HG03280 (cell line): Measurements from ENCODE around the gene XRRA1.
"Not testable (repeated sequence)": the region's sequence is repeated elsewhere in the genome, so short reads cannot be mapped to it uniquely, and the experiment has no call there.

Experiments used
- ATAC-seq: cut with Tn5 transposase; IDR thresholded peaks from one replicate; pipeline ENCODE4 v1.9.1; 2021; ENCODE audit warnings: mild to moderate bottlenecking, moderate library complexity; ENCODE audit not compliant: unreplicated experiment

Gene XRRA1

GRCh38 chr11:74838188-74838587 is 110.7 kb downstream of the XRRA1 start:
- ATAC-seq: no peak

GRCh38 chr11:74837191-74837590 is 111.7 kb downstream of the XRRA1 start:
- ATAC-seq: no peak

GRCh38 chr11:74826901-74827300 is 122.0 kb downstream of the XRRA1 start:
- ATAC-seq: no peak

- ATAC-seq: not testable (repeated sequence)
Observed at GRCh38 chr11:74825596-74825995, 123.3 kb downstream of the XRRA1 start.

GRCh38 chr11:74824285-74824982 is 124.5 kb downstream of the XRRA1 start:
- ATAC-seq: no peak

- ATAC-seq: no peak
Observed at GRCh38 chr11:74822170-74822569, 126.7 kb downstream of the XRRA1 start.

- no peak for ATAC-seq
Observed at GRCh38 chr11:74820763-74821162, 128.1 kb downstream of the XRRA1 start.

GRCh38 chr11:74819400-74819799 is 129.5 kb downstream of the XRRA1 start:
- ATAC-seq: no peak

GRCh38 chr11:74818283-74818946 is 130.5 kb downstream of the XRRA1 start:
- no peak for ATAC-seq

- ATAC-seq: no peak
Observed at GRCh38 chr11:74816664-74817063, 132.2 kb downstream of the XRRA1 start.

GRCh38 chr11:74815966-74816365 is 132.9 kb downstream of the XRRA1 start:
- ATAC-seq: no peak

- ATAC-seq: no peak
Observed at GRCh38 chr11:74809801-74810200, 139.1 kb downstream of the XRRA1 start.

- no peak for ATAC-seq
Observed at GRCh38 chr11:74806267-74806666, 142.6 kb downstream of the XRRA1 start.

GRCh38 chr11:74791333-74792100 is 157.4 kb downstream of the XRRA1 start:
- ATAC-seq: no peak
